PC-3 (cell line): Measurements from ENCODE around the gene ARVCF. TPM values are rescaled to one million over a fixed set of nuclear protein-coding genes. Genes with fewer than 3 reads are reported as not detected.

Experiments
- ATAC-seq: fragments of 200-7000 bp; cut with Tn5 transposase; 2 replicates; pipeline ENCODE4 v1.9.1; 2020; ENCODE audit warnings: mild to moderate bottlenecking, moderate library complexity
- BruUV-seq: library from RNA; stranded (reverse); fragments of 400-500 nt; replicated peaks from 2 replicates; lab custom pipeline; 2021; lab: Mats Ljungman, UMichigan
- CTCF ChIA-PET: fragments of 300-600 bp; sonication (Branson Sonifier 250); formaldehyde crosslinking; loops from one replicate; lab custom pipeline; 2022; ENCODE audit warnings: antibody characterized with exemption; lab: Charles Lee
- POLR2A ChIA-PET: fragments of 300-600 bp; sonication (Branson Sonifier 250); formaldehyde crosslinking; loops from one replicate; lab custom pipeline; 2022; ENCODE audit warnings: antibody characterized with exemption; ENCODE audit not compliant: unreplicated experiment; lab: Charles Lee
- DNase-seq: peaks from one replicate; pipeline ENCODE4 v3.0.0-alpha.2; 2015
- H2AFZ ChIP-seq: fragments of 300-600 bp; sonication (generic); 2 replicates; pipeline ENCODE4 v1.6.0; 2016; ENCODE audit warnings: antibody characterized with exemption, low read length
- H3F3A ChIP-seq: fragments of 300-600 bp; sonication (generic); one replicate; pipeline ENCODE4 v1.6.0; 2017; ENCODE audit warnings: antibody characterized with exemption, low read length, control low read depth, mild to moderate bottlenecking; ENCODE audit not compliant: unreplicated experiment
- H3K27ac ChIP-seq: fragments of 300-600 bp; sonication (generic); 2 replicates; pipeline ENCODE4 v1.5.1; 2016; ENCODE audit warnings: mild to moderate bottlenecking, low read length
- H3K27me3 ChIP-seq: fragments of 300-600 bp; sonication (generic); 2 replicates; pipeline ENCODE4 v1.6.1; 2016; ENCODE audit warnings: low read length, mixed read lengths
- H3K36me3 ChIP-seq: fragments of 300-600 bp; sonication (generic); 2 replicates; pipeline ENCODE4 v1.6.1; 2016; ENCODE audit warnings: low read depth, mixed run types, low read length, mixed read lengths
- H3K4me1 ChIP-seq: fragments of 300-600 bp; sonication (generic); 2 replicates; pipeline ENCODE4 v1.5.1; 2016; ENCODE audit warnings: low read length; ENCODE audit not compliant: insufficient read depth
- H3K4me2 ChIP-seq: fragments of 300-600 bp; sonication (generic); 2 replicates; pipeline ENCODE4 v1.6.0; 2016; ENCODE audit warnings: low read length
- H3K4me3 ChIP-seq: fragments of 300-600 bp; sonication (generic); 2 replicates; pipeline ENCODE4 v1.5.1; 2016; ENCODE audit warnings: mild to moderate bottlenecking, low read length, mixed read lengths
- H3K79me2 ChIP-seq: fragments of 300-600 bp; sonication (generic); 2 replicates; pipeline ENCODE4 v1.6.1; 2017; ENCODE audit warnings: low read length, mixed read lengths
- H3K9ac ChIP-seq: fragments of 300-600 bp; sonication (generic); 2 replicates; pipeline ENCODE4 v1.6.0; 2016; ENCODE audit warnings: mild to moderate bottlenecking, low read length
- H3K9me2 ChIP-seq: fragments of 300-600 bp; sonication (generic); replicated peaks from 2 replicates; pipeline ENCODE4 v1.6.1; 2016; ENCODE audit warnings: mixed run types, low read length, mixed read lengths
- H3K9me3 ChIP-seq: fragments of 300-600 bp; sonication (generic); 2 replicates; pipeline ENCODE4 v1.6.1; 2016; ENCODE audit warnings: low read length, mixed read lengths
- H4K20me1 ChIP-seq: fragments of 300-600 bp; sonication (generic); 2 replicates; pipeline ENCODE4 v1.6.1; 2016; ENCODE audit warnings: low read length, mixed read lengths
- EZH2phosphoT487 ChIP-seq: fragments of 300-600 bp; sonication (generic); IDR thresholded peaks from 2 replicates; pipeline ENCODE4 v1.6.1; 2018; ENCODE audit warnings: mild to moderate bottlenecking, antibody characterized with exemption, low read length, borderline replicate concordance
- intact Hi-C: fragments of 100-400 bp; cut with micrococcal nuclease; formaldehyde crosslinking; loops from 2 replicates; pipeline ENCODE4 v1.9.0; 2023
- total RNA-seq: library from RNA; depleted of rRNA; stranded (reverse); fragments of >200 nt; gene quantifications from 2 replicates; pipeline ENCODE4 v1.2.3, GENCODE V29; 2014
- TF ChIP-seq, protein P1 (sequence below): fragments of 300-600 bp; sonication (generic); conservative IDR thresholded peaks from 2 replicates; pipeline ENCODE4 v1.5.1; 2017; ENCODE audit warnings: antibody characterized with exemption, low read depth, mild to moderate bottlenecking, low read length

ARVCF gene
- total RNA-seq, 1 experiment from 2014 or later: 20.0 TPM

DNA sequence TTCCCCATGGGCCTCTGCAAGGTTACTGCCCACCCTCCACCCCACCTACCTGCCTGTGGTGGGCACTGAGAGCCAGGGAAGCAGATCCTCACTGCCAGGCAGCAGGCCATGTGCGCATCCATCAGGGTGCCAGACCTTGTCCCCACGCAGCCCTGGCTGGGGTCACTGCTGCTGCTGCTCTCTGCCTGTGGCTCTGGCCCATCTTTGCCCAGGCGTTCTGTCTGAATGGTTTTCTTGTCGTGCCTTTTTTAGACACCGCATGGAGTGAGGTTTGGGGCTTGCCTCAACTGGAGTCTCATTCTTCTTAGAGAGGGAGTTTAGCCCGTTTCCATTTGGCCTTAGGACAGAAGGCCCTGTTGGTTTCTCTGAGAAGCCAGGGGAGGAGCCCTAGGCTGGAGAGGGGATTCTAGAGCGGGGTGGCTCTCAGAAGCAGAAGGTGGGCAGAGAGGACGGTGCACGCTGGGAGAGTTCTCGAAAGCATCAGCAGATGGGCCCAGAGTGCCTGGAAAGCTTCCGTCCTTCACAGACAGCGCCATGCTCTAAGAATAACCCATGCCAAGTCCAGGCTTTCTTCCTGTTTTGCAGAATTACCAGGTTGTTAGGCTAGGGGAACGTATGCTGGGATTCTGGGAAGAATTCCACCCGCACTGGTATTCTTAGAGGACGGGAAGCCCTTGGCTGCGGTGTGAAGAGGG is 12.4 kb upstream of the ARVCF start:
- no TSS peak for BruUV-seq
- Histone ChIP-seq H3K36me3 (no peaks in the 10 kb centered on the region), H3K4me2 (no peak overlapping the region), H4K20me1 (no peaks in the 10 kb centered on the region), H3K27me3 (no peaks in the 10 kb centered on the region), H3K4me3 (no peak overlapping the region), H3K27ac (no peak overlapping the region), H3F3A (no peaks in the 10 kb centered on the region), H3K79me2 (peaks cover 8% of the 10 kb centered on the region; the same call in 1 of the 2 replicates), H3K9ac (no peak overlapping the region), H3K9me3 (no peaks in the 10 kb centered on the region), H2AFZ (no peak overlapping the region), H3K9me2 (no peaks in the 10 kb centered on the region), H3K4me1 (no peaks in the 10 kb centered on the region)
- ATAC-seq (no peak), DNase-seq (no peak)
- intact Hi-C loops: loop anchor here (1.0 kb wide), 2 partner anchors 43 to 59 kb away; no protein-coding TSS in a partner anchor
- CTCF ChIA-PET: no interaction called here
- POLR2A ChIA-PET: no interaction called here
- TF ChIP-seq, protein P1, sequence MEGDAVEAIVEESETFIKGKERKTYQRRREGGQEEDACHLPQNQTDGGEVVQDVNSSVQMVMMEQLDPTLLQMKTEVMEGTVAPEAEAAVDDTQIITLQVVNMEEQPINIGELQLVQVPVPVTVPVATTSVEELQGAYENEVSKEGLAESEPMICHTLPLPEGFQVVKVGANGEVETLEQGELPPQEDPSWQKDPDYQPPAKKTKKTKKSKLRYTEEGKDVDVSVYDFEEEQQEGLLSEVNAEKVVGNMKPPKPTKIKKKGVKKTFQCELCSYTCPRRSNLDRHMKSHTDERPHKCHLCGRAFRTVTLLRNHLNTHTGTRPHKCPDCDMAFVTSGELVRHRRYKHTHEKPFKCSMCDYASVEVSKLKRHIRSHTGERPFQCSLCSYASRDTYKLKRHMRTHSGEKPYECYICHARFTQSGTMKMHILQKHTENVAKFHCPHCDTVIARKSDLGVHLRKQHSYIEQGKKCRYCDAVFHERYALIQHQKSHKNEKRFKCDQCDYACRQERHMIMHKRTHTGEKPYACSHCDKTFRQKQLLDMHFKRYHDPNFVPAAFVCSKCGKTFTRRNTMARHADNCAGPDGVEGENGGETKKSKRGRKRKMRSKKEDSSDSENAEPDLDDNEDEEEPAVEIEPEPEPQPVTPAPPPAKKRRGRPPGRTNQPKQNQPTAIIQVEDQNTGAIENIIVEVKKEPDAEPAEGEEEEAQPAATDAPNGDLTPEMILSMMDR: no peak

DNA sequence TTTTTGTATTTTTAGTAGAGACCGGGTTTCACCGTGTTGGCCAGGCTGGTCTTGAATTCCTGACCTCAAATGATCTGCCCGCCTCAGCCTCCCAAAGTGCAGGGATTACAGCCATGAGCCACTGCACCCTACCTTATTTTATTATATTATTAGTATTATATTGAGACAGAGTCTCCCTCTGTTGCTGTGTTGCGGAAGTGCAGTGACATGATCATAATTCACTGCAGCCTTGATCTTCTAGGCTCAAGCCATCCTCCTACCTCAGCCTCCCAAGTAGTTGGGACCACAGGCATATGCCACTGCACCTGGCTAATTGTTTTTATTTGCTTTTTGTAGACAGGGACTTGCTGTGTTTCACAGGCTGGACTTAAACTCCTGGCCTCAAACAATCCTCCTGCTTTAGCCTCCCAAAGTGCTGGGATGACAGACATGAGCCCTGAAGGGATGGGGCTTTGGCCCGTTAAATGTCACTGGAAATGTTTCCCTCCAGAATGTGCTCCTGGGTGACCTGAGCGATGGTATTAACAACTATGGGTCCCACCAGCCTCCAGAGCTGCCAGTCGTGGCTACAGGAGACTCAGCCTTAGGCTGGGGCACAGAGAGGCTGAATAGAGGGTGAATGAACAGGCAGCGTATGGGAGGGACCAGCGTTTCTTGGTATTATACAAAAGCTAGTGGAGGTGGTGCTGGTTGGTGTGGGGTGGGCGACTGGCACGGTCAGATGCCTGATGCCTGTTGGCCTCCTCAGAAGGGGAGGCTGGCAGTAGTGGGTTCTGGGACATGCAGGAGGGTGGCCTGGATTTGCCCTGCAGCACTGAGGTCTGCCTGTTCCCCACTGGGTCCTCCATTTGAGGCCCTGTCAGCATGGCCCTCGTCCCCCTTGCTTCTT is 11.6 kb upstream of the ARVCF start:
- peak; percentile 21 for DNase-seq

More for the DNA sequence above, 11.6 kb upstream of the ARVCF start:
- Histone ChIP-seq H3K9ac (no peak overlapping the region), H3K4me2 (no peak overlapping the region), H3F3A (no peaks in the 10 kb centered on the region), H3K4me3 (no peak overlapping the region), H3K27me3 (no peaks in the 10 kb centered on the region), H3K79me2 (peaks cover 10% of the 10 kb centered on the region), H3K36me3 (no peaks in the 10 kb centered on the region), H3K9me2 (no peaks in the 10 kb centered on the region), H3K4me1 (no peaks in the 10 kb centered on the region), H3K9me3 (no peaks in the 10 kb centered on the region), H2AFZ (no peak overlapping the region), H3K27ac (no peak overlapping the region), H4K20me1 (no peaks in the 10 kb centered on the region)
- intact Hi-C loops: loop anchor here (1.0 kb wide), 2 partner anchors 42 to 58 kb away; no protein-coding TSS in a partner anchor
- TF ChIP-seq EZH2phosphoT487: no peak
- TF ChIP-seq, protein P1: peak; percentile 38; the same call in 1 of the 2 replicates
- CTCF ChIA-PET: no interaction called here
- peak; percentile 57 for ATAC-seq
- BruUV-seq: no TSS peak
- POLR2A ChIA-PET: no interaction called here
